Skin of body (tissue), 2 donors: ENCODE results near the gene CFAP300. TPM values are rescaled to one million over a fixed set of nuclear protein-coding genes. Genes with fewer than 3 reads are reported as not detected.

Experiments used
- DNase-seq: peaks from one replicate; lab custom pipeline; 2025; lab: John Stamatoyannopoulos, UW
- total RNA-seq: library from RNA; depleted of rRNA; stranded (reverse); fragments of >200 nt; gene quantifications from one replicate; pipeline ENCODE4 v1.2.3, GENCODE V29; 2014

CFAP300 gene
- total RNA-seq, result 4.6 TPM

DNA sequence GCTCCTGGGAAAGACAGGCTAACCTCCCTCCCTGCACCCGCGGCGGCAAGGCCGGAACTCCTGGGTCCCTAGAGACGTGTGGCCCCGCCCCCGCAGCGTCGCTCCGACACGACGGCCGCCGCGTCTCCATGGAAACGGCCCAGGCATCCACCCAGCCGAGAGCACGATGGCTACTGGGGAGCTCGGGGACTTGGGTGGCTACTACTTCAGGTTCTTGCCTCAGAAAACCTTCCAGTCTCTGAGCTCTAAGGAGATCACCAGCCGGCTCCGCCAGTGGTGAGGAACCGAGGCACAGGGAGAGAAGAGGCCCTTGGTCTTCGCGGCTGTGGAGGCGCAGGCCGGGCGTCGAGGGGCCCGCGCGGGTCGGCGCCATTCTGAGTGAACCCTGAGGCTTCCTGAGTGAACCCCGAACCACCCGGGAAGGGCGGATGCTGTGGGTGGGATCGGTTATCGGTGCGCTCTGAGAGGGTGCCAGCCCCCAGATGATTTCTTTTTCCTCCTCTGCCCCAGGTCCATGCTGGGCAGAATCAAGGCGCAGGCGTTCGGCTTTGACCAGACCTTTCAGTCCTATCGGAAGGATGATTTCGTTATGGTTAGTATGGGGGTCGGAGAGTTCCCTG lies at the start of gene CFAP300:
Gene CFAP300, plus strand, starts transcription at position 133 of the 620 bp plus-strand sequence. Its CDS starts 34 bp downstream, at position 167.
- DNase-seq, result peak; percentile 78

DNA sequence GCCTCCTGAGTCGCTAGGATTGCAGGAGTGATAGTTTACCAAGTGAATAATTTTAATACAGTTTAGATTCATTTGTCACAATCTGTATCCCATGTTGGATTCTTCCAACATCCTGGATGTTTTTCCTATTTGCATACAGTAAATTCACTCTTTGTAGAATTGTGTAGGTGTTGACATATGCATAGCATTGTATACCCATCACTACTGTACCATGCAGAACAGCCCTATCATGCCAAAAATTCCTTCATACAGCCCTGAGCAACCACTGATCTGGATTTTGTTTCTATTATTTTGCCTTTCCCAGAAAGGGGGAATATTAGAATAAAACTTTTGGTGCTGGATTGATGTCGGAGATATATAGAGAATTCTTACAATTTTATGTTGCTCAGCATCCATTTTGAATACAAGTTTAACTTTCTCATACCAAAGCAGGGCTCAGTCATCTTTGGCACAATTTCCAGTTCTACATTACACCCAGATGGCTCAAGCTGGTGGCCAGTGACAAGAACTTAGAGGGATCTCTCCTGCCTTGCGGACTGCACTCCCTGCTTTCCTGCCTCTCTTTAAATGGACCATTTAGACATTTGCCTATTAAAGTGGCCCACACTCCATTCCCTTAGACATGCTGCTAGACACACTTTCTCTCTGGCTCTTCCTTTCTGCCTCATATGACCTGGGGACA lies 45.4 kb upstream of the CFAP300 start:
- no peak for DNase-seq

DNA sequence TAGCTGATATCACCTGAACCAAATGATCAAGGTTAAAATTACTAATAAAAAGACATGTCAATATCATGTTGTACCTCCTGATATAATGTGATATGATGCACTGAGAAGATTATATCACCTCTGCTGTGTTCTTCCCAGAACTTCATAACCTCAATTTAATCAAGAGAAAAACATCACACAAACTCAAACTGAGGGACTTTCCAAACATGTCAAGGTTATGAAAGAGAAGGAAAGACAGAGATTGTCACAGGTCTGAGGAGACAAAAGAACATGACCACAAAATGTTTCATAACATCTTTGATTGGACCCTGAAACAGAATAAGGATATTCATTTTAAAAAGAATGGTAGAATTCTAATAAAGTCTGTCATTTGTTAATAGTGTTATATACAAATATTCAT lies 43.0 kb upstream of the CFAP300 start:
- DNase-seq, result no peak

DNA sequence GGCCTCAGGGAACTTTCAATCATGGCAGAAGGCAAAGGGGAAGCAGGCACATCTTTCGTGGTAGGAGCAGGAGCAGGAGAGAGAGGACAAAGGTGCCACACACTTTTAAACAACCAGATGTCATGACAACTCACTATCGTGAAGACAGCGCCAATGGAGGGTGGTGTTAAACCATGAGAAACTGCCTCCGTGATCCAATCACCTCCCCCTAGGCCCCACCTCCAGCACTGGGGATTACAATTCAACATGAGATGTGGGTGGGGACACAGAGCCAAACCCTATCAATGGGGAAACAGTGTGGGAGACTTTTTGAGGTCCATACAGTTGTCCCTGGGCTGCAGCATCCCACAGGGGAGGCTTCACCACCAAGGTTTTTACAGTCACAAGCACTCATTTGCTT lies 41.9 kb upstream of the CFAP300 start:
- no peak for DNase-seq

DNA sequence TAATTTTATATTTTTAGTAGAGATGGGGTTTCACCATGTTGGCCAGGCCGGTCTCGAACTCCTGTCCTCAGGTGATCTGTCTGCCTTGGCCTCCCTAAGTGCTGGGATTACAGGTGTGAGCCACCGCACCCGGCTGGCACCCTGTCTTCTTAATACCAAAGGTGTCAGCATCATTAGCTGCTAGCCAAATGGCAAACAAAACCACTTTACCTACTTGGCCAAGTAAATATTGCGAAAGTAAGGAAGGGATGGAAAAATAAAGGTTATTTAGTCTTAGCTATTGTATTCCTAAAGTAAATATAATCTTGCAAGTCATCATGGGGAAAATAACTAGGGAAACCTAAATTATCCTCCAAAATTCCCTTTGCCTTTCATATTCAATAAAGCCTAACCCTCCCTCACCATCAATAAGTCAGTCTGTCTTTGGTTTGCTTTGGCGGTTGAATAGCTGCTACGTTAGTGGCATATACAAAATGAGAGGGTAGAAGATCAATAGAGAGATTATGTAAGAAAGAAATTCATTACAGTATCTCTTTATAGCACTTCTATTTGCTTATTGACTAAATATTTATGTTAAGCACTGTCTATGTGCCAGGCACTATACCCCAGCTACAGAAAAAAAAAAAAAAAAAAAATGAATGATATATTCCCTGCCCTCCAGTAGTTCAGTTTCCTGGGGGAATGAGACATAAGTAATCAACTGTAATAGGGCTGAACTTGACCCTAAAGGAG lies 40.2 kb upstream of the CFAP300 start:
- no peak for DNase-seq

DNA sequence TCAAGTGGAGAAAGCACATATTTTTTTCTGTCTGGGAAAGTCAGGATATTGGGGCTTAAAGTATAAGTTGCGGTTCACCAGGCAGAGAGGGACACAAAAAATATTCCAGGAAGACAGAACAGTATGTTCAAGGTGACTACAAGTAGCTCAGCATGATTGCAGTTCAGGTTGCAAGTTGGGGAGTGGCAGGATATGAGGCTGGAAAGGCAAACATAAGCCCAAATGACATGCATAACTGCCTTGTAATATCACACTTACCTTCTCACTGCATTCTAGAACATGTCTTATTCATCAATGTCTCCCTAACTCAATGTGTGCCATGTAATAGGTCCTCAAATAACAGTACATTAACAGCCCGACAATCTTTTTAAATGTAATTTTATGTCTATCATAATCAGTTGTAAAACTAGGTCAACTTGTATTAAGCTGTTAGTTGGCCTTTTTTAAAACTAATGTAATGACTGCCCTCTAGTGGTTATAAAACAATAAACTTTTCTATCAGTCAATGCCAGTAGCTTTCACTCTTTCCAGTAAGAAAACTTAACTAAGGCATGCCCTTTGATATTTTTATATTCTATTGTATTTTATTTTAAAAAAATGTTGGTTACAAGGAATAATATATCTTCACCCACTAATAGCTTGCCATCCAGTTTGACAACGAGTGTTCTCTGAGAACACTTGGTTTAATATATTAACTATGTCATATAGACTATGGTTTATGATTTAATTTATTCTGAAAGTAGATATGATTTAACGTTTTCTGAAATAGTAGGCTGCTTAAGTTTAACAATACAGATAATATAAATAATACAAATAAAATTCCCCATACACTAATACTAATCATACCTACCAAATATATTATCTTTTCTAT lies 39.4 kb upstream of the CFAP300 start:
- peak; percentile 46 for DNase-seq

DNA sequence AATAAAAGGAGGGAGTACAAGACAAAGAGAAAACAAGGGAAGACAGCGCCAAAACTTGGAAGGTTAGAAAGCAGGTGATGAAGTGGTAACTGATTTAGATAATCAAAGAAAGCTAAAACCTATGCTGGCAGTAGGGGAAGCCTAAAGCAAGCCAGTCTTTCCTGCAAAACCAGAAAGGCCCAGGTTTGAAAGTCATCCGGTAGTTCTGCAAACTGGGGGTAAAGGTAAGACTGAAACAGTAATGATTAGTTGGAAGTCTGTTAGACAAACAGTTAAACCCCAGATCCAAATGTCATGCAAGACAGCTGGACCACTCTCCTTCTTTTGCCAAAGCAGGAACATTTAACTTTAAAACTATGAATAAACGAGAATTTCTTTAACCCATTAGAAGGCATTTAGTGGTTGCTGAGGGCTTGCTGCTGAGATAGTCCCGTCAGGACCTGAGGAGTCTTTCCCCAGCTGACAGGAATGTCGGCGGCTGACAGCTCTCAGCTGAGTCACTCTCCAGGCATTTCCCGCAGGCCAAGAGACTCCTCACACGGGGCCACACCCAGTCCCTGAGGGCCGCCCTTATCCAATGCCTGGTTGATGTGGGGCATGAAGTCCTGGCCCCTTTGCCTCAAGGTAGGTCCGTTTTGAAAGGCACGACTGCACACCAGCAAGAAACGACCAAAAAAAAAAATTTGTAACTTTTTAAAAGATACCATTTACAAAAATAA lies 36.3 kb upstream of the CFAP300 start:
- peak; percentile 56 for DNase-seq

DNA sequence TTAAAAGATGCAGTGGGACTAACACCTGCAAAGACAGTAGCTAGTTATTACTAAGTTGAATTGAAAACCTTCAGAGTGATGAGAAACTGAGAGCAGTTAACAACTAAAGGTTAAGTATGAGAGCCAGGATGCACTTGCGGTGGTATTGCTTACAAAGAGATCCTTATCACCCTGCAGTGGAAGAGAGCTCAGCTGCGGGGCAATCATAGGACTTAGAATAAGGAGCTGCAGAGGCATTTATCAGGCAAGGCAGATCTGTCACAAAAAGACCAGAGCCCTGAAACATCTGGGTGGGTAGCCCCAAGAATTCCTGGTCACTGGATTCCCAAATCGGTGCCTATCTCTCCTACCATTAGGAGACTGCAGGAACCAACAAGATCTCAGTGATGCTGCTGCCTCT lies 34.3 kb upstream of the CFAP300 start:
- no peak for DNase-seq

DNA sequence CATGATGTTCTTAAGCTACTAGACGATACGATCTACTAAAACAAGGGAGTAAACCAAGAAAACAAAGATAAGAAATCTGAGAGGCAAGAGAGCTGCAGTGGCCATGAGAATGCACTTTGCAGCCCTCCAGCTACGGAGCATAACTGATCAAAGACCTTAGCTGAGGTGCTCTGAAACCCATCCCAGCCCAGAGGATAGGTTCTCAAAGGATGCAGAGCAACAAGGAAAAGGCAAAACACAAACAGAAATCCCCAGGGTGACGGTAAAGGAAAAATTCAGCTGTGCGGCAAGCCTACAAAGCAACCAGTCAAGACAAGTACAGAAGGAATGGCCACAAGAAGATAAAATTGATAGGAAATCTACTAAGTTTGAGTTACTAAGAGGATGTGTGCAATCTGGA lies 32.5 kb upstream of the CFAP300 start:
- DNase-seq, result peak; percentile 15

DNA sequence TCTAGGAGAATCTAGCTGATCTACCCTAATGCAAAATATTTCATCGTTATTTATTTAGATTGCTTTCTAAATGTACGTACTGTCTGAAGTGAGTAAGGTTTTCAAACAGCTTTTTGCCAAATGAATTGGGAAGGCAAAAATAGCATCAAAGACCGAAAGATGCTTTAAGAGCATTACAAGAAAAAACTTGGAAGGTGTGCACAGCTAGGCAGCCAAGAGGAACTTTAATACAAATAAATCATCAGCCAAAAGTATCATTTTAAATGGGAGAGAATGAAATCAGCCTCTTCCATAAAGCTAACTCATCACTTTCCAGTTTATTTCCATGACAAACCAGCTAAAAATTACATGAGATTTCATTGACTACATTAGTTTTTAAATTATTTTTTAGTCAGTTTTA lies 30.2 kb upstream of the CFAP300 start:
- peak; percentile 35 for DNase-seq

DNA sequence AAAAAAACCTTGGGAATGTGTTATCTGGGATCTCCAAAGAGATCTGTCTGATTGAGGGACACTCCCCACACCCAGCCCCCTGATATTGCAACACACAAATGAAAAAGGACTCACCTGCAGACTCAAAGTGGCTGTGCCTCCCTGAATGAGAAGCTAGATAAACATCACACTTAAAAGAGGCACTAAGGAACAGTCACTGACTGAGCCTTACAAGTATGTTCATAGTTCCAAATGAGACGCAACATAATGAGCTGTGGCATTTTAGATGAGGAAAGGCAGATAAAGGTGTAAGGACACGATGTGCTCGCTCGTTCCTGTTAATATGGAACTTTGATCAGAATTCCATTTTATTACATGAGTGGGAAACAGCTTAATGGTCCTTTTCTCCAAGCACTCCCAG lies 21.0 kb upstream of the CFAP300 start:
- DNase-seq, result no peak

DNA sequence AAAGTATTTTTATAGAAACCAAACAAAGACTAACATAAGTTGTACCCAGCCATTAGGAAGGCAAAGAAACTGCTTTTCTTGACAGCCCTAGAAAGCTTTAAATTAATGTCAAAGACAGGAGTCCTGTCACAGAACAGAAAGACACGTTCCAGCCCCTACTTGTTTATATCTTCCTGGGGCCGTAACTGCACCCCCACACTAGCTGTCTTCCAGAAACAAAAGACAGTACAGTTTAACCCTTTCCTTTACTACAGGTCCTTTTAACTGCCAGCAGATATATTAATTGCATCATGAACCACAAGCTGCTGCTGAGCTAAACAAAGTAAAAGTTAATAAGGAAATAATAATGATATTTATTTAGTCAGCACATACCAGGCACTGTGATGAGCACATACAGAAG lies 20.3 kb upstream of the CFAP300 start:
- no peak for DNase-seq

DNA sequence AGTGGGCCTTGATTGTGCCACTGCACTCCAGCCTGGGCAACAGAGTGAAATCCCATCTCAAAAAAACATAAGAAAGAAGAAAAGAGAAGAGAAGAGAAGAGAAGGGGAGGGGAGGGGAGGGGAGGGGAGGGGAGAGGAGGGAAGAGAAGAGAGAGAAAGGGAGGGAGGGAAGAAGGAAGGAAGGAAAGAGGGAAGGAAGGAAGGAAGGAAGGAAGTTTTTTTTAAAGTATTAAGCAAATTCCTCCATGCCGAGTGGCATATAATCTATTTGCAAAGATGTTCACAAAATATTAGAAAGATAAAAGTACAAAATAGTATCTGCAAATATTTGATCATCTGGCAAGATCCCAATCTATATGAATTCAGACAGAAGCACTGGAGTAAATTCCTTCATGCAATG lies 10.5 kb upstream of the CFAP300 start:
- no peak for DNase-seq

DNA sequence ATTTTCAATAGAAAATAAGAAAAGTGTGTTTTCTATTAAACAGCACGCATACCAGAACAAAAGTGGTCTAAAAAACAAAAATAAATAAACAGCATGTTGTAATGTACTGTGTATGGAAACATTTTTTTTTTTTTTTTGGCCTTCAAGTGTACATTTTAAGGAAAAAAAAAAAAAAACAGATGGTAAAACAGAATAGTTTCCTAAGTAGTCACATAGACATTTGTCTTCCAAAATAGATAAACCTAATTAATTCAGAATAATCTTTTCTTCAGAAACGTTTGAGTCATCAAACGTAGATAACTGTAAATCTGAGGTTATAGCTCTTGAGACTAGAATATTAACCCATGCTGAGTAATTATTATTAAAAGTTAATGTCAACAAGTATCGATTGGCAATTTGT lies 396 bp upstream of the CFAP300 start:
- DNase-seq, result peak; percentile 73

DNA sequence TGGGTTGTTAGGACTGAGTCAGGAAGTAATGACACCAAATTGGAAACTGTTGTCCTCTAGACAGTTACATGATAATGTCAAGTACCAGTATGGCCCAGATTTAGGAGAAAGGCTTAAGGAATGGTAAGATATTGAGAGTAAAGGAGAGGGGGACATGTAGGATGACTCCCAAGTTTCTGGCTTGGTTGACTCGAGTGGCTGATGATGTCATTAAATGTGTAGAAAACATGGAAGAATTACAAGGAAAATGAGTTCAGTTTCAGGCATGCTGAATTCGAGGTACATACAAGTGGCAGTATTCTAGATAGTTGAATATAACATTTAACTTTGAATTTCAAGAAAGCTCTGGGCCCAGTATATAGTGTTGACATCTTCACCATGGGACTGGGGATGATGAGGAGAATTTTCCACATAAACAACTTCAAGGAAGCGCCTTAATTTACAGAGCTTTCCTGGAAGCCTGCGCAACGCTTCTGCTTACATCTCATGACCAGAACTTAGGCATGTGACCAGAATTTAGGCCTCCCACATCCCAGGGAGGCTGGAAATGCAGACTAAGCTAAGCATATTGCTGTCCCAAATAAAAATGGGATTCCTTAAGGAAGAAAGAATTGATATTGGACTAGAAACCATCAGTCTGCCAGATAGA lies 3.8 kb downstream of the CFAP300 start:
- no peak for DNase-seq

DNA sequence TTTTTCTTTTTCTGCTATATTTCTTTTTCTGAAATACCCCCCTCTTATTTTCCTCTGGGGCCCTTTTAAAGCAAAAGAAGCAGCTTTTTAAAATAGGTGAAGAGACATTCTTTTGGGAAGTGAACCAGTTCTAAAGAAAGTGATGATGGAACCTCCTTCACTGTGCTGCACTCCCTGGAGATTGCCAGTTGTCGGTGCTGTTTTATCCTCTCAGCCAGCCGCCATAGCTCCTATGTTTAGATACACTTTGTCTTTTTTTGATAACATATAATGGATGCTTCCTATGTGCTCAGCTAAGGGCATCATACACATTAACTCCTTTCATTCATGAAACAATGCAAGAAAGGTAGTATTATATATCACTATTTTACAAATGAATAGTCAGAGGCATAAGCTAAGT lies 14.0 kb downstream of the CFAP300 start:
- no peak for DNase-seq

DNA sequence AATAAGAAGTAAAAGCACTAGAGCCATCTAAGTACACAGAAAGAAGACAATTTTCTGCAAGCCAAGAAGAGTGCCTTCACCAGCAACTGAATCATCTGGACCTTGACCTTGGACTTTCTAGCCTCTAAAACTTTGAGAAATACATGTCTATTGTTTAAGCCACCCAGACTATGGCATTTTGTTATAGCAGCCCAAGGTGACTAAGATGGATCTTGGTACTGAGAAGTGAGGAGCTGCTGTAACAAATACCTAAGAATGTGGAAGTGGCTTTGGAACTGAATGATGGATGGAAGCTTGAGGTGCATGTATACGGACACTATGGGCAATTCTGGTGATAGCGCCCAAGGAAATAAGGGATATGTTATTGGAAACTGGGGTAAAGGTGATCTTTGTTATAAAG lies 14.9 kb downstream of the CFAP300 start:
- no peak for DNase-seq

DNA sequence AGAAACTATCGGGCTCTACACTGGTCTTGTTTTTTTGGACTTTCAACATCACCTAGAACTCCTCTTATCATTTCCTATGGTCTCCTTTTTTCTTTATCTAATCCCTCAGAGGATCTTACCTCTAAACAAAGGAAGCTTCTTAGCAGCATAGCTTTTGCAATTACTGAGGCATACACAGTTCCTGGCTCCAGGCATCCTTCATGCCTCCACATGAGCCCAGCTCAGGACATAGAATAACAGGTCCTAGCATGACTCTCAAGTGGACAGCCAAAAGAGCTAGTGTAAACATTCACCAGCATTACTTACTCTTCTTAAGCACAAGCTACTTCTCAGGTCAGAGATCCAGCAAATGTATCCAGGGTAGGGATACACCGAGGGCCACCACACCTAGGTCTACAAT lies 17.1 kb downstream of the CFAP300 start:
- no peak for DNase-seq

DNA sequence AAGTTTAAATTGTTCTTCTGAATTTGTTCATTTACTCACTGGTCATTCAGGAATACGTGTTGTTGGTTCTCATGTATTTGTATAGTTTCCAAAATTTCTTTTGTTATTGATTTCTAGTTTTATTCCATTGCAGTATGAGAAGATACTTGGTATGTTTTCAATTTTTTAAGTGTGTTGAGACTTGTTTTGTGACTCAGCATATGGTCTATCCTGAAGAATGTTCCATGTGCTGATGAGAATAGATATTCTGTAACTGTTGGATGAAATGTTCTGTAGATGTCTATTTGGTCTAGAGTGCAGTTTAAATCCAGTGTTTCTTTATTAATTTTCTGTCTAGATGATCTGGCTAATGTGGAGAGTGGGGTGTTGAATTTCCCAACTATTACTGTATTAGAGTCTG lies 23.5 kb downstream of the CFAP300 start:
- DNase-seq, result no peak
